Inferior parietal cortex (tissue), 1 donor: ENCODE measurements around the gene YPEL3.

Experiments
- DNase-seq: peaks from one replicate; pipeline ENCODE4 v3.0.0-alpha.2; 2016; ENCODE audit errors: extremely low spot score

Gene YPEL3

GRCh38 chr16:30049871-30050270 is 46.1 kb downstream of the YPEL3 start:
- no peak for DNase-seq

- DNase-seq, result no peak
Measured at GRCh38 chr16:30046588-30046987, 49.4 kb downstream of the YPEL3 start.

GRCh38 chr16:30046178-30046577 is 49.8 kb downstream of the YPEL3 start:
- no peak for DNase-seq
